GM12801 (cell line): ENCODE measurements around the gene CENPB.

Source experiments
- TF ChIP-seq, protein P1 (sequence below): IDR thresholded peaks from one replicate; pipeline ENCODE4 v1.5.1; 2011; ENCODE audit warnings: control low read depth; ENCODE audit not compliant: insufficient read length; ENCODE audit errors: extremely low read depth

Gene CENPB, protein sequence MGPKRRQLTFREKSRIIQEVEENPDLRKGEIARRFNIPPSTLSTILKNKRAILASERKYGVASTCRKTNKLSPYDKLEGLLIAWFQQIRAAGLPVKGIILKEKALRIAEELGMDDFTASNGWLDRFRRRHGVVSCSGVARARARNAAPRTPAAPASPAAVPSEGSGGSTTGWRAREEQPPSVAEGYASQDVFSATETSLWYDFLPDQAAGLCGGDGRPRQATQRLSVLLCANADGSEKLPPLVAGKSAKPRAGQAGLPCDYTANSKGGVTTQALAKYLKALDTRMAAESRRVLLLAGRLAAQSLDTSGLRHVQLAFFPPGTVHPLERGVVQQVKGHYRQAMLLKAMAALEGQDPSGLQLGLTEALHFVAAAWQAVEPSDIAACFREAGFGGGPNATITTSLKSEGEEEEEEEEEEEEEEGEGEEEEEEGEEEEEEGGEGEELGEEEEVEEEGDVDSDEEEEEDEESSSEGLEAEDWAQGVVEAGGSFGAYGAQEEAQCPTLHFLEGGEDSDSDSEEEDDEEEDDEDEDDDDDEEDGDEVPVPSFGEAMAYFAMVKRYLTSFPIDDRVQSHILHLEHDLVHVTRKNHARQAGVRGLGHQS

DNA sequence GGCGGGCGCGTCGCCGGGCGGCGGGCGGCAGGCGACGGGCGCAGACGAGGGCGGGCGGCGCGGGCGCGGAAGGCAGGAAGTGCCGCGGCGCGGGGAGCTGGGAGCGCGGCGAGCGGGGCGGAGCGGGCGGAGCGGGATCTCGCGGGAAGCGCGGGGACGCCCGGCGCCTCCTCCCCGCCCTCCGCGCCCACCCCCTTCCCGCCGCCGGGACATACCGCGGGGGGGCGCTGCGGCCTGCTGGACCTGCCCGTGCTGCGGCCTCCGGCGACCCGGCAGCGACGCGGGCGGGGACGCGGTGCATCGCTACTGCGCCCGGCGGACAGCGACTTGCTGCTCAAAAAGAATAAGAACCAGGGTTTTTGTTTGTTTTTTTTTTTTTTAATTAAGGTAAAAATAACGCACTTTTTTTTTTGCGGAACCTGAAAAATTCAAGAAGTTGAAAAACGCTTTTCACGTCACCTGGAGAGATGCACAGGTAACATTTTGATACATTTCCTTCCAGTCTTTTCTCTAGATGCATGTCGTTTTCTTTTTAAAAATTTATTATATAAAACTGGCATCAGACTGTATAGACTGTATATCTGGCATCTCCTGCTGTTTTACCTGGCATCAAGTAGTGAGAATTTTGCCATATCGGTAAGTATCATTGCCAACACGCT is at the start of gene CENPB:
Gene CENPB, minus strand, starts transcription at position 76 of the 659 bp plus-strand sequence. CDS start 257 bp downstream, outside the sequence.
- TF ChIP-seq, protein P1, sequence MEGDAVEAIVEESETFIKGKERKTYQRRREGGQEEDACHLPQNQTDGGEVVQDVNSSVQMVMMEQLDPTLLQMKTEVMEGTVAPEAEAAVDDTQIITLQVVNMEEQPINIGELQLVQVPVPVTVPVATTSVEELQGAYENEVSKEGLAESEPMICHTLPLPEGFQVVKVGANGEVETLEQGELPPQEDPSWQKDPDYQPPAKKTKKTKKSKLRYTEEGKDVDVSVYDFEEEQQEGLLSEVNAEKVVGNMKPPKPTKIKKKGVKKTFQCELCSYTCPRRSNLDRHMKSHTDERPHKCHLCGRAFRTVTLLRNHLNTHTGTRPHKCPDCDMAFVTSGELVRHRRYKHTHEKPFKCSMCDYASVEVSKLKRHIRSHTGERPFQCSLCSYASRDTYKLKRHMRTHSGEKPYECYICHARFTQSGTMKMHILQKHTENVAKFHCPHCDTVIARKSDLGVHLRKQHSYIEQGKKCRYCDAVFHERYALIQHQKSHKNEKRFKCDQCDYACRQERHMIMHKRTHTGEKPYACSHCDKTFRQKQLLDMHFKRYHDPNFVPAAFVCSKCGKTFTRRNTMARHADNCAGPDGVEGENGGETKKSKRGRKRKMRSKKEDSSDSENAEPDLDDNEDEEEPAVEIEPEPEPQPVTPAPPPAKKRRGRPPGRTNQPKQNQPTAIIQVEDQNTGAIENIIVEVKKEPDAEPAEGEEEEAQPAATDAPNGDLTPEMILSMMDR = no peak

DNA sequence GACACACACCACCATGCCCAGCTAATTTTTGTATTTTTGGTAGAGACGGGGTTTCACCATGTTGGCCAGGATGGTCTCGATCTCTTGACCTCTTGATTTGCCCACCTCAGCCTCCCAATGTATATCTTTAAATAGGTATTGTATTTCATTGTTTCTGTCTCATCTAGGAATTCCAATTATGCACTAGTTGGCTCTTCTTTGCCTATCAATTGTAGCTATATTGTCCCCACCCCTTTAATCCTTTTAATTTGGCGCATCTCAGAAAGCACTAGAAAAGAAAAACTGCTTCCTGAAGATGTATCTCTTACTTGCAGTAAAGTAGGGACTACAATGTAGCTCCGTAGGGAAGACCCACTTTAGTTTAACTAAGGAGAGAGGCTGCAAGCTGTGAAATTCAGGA is 49.6 kb upstream of the CENPB start:
- TF ChIP-seq, protein P1 = no peak

DNA sequence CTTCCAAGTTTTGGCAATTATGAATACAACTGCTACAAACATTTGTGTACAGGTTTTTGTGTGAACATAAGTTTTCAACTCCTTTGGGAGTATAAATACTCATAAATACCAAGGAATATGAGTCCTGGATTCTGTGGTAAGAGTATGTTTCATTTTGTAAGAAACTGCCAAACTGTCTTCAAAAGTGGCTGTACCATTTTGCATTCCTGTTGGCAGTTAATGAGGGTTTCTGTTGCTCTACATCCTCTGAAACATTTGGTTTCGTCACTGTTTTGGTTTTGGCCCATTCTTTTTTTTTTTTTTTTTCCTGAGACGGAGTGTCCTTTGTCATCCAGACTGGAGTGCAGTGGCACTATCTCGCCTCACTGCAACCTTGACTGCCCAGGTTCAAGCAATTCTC is 42.3 kb upstream of the CENPB start:
- TF ChIP-seq, protein P1 = no peak

DNA sequence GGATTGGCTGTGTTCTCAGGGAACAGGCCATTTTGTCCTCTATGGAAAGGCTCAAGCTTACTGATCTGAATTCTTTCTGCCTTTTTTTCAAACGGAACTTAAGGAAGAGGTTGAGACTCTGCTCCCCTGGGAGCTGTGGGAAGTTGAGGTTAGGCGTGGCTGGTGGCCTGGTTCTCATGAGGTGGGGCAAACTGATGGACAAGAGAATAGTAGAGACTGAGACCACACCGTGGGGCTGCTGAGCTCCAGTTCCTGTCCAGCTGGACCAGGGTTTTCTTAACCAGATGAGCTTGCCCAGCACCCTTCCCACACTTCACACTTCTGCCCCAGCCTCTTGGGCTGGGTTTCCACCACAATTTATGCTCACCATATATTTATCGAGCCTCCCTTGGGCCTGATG is 39.9 kb upstream of the CENPB start:
- TF ChIP-seq, protein P1 = no peak

DNA sequence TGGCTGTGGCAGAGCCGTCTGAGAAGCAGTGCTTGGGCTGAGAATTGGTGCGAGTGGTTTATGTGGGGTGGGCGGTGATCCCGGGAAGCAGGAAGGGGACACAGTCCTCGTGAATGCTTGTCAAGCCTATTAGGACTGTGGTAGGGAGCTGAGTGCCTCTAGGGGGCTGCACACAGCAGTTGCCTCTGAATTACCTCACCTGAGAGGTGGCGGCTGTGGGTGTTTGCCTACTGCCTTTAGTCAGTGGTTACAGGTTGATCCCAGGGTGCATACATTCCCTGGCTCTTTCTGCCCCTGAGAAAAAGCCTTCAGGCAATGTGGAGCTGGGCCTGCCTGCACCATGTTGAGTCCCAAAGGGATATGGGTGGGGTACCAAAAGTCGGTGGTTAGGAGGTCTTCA is 39.0 kb upstream of the CENPB start:
- TF ChIP-seq, protein P1 = no peak

DNA sequence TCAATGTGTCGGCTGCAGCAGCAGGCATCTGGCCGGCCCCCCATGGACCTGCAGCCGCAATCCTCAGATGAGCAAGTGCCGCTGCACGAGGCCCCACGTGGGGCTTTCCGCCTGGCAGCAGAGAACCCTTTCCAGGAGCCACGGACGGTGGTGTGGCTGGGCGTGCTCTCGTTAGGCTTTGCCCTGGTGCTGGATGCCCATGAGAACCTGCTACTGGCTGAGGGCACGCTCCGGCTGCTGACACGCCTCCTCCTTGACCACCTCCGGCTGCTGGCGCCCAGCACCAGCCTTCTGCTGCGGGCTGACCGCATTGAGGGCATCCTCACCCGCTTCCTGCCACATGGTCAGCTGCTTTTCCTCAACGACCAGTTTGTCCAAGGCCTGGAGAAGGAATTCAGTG is 37.3 kb upstream of the CENPB start:
- TF ChIP-seq, protein P1 = no peak

DNA sequence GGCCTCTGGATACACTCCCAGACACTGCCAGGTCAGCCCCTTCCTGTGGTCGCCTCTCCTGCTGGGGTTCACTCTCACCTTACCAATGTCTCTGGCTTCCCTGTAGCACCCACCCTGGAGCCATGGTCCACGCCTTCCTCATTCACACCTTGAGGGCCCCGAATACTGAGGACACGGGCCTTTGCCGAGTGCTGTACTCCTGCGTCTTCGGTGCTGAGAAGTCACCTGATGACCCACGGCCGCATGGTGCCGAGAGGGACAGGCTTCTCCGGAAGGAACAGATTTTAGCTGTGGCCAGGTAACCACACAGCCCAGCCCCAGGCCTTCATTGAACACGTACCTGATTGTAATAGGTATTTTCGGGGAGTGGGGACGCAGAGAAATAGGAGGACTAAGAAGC is 35.5 kb upstream of the CENPB start:
- TF ChIP-seq, protein P1 = no peak
